Endodermal cell (in vitro differentiated cells): ENCODE results near the gene VRK2. TPM values are rescaled to one million over a fixed set of nuclear protein-coding genes. Genes with fewer than 3 reads are reported as not detected.
"Not testable (repeated sequence)": the region's sequence is repeated elsewhere in the genome, so short reads cannot be mapped to it uniquely, and the experiment has no call there.

Experiments used
- DNase-seq: peaks from one replicate; pipeline ENCODE4 v3.0.0-alpha.2; 2017
- H3K27ac ChIP-seq: 2 replicates; pipeline ENCODE4 v1.5.1; 2013; ENCODE audit warnings: mild to moderate bottlenecking, low read depth, low read length, moderate library complexity
- H3K27me3 ChIP-seq: 2 replicates; pipeline ENCODE4 v1.6.1; 2013; ENCODE audit warnings: mild to moderate bottlenecking, low read length, moderate library complexity; ENCODE audit not compliant: insufficient read depth, control insufficient read depth, poor library complexity, severe bottlenecking
- H3K36me3 ChIP-seq: 2 replicates; pipeline ENCODE4 v1.7.0; 2013; ENCODE audit warnings: mild to moderate bottlenecking, low read length, moderate library complexity; ENCODE audit not compliant: control insufficient read depth, insufficient read depth
- H3K4me1 ChIP-seq: one replicate; pipeline ENCODE4 v1.7.0; 2013; ENCODE audit warnings: low read length; ENCODE audit not compliant: control insufficient read depth, insufficient read depth
- H3K4me3 ChIP-seq: 2 replicates; pipeline ENCODE4 v1.5.1; 2013; ENCODE audit warnings: mild to moderate bottlenecking, low read length, moderate library complexity
- H3K9ac ChIP-seq: 2 replicates; pipeline ENCODE4 v1.6.1; 2013; ENCODE audit warnings: mild to moderate bottlenecking, low read length, moderate library complexity; ENCODE audit not compliant: poor library complexity, severe bottlenecking; ENCODE audit errors: extremely low read depth
- H3K9me3 ChIP-seq: 2 replicates; pipeline ENCODE4 v1.6.1; 2013; ENCODE audit warnings: mild to moderate bottlenecking, low read length, moderate library complexity; ENCODE audit not compliant: control insufficient read depth
- H3K27ac Mint-ChIP-seq: 2 replicates; pipeline ENCODE4 v1.8.0; 2020; ENCODE audit warnings: mixed read lengths
- H3K27me3 Mint-ChIP-seq: 2 replicates; pipeline ENCODE4 v1.8.0; 2021; ENCODE audit warnings: mild to moderate bottlenecking, mixed read lengths; ENCODE audit not compliant: insufficient read depth
- H3K36me3 Mint-ChIP-seq: 2 replicates; pipeline ENCODE4 v1.8.0; 2020; ENCODE audit warnings: low read depth, mixed read lengths
- H3K4me1 Mint-ChIP-seq: 2 replicates; pipeline ENCODE4 v1.8.0; 2020; ENCODE audit warnings: mixed read lengths
- H3K4me3 Mint-ChIP-seq: 2 replicates; pipeline ENCODE4 v1.8.0; 2020; ENCODE audit warnings: mild to moderate bottlenecking, moderate library complexity, mixed read lengths
- H3K9me3 Mint-ChIP-seq: 2 replicates; pipeline ENCODE4 v1.8.0; 2020; ENCODE audit warnings: mild to moderate bottlenecking, mixed read lengths
- CTCF ChIP-seq: fragments of 200-600 bp; sonication (generic); conservative IDR thresholded peaks from 2 replicates; pipeline ENCODE4 v1.5.0; 2021; ENCODE audit warnings: antibody characterized with exemption, mild to moderate bottlenecking
- WGBS, 2 experiments: methylation state at CpG; one replicate each; pipeline versions ENCODE4 v1.1.5 to v1.1.7; 2013; ENCODE audit warnings: missing lambda C conversion rate in 2 of 2, mixed read lengths in 1 of 2; ENCODE audit not compliant: insufficient coverage in 1 of 2, insufficient read length in 1 of 2; 5-methylcytosine and 5-hydroxymethylcytosine counted together
- total RNA-seq, 2 donors: library from RNA; stranded (reverse); fragmentation: NEBNext Ultra II Directional in 1 of 2; extraction: Animal tissue kit (Norgen Biotek cat#: 25700) in 1 of 2; gene quantifications; 2 replicates in 1 of 2; 3 replicates in 1 of 2; pipeline ENCODE4 v1.2.1, GENCODE V29; 2021

Gene VRK2
- total RNA-seq, 2 donors from 2014 or later = 27.3 to 33.3 TPM

DNA sequence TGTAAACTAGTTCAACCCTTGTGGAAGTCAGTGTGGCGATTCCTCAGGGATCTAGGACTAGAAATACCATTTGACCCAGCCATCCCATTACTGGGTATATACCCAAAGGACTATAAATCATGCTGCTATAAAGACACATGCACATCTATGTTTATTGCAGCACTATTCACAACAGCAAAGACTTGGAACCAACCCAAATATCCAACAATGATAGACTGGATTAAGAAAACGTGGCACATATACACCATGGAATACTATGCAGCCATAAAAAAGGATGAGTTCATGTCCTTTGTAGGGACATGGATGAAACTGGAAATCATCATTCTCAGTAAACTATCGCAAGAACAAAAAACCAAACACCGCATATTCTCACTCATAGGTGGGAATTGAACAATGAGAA is 130.6 kb downstream of the VRK2 start:
- not testable (repeated sequence) for H3K27me3 ChIP-seq, DNase-seq, H3K4me3 Mint-ChIP-seq, H3K4me1 Mint-ChIP-seq, H3K27ac Mint-ChIP-seq, H3K4me1 ChIP-seq, H3K27me3 Mint-ChIP-seq, H3K4me3 ChIP-seq, H3K9ac ChIP-seq, H3K27ac ChIP-seq
- H3K36me3 ChIP-seq = peaks cover 23% of the 10 kb centered on the region
- peaks cover 61% of the 10 kb centered on the region for H3K9me3 Mint-ChIP-seq
- peaks cover 71% of the 10 kb centered on the region for H3K36me3 Mint-ChIP-seq
- WGBS, 2 experiments = no CpG with 5 or more reads among the region's 4 CpGs
- peaks cover 31% of the 10 kb centered on the region for H3K9me3 ChIP-seq

- not testable (repeated sequence) for DNase-seq, H3K9ac ChIP-seq, H3K27me3 ChIP-seq, H3K27me3 Mint-ChIP-seq, H3K4me3 Mint-ChIP-seq, H3K27ac ChIP-seq, H3K4me1 Mint-ChIP-seq, H3K4me1 ChIP-seq, H3K27ac Mint-ChIP-seq, H3K4me3 ChIP-seq
- peaks cover 16% of the 10 kb centered on the region for H3K9me3 ChIP-seq
- peaks cover 36% of the 10 kb centered on the region for H3K9me3 Mint-ChIP-seq
- peaks cover 25% of the 10 kb centered on the region for H3K36me3 ChIP-seq
- WGBS, 2 experiments = 91 to 97% methylated on average over 3 of the region's 3 CpGs
- peaks cover 53% of the 10 kb centered on the region for H3K36me3 Mint-ChIP-seq
Observed at GRCh38 chr2:58180175-58180574, 133.6 kb downstream of the VRK2 start.

DNA sequence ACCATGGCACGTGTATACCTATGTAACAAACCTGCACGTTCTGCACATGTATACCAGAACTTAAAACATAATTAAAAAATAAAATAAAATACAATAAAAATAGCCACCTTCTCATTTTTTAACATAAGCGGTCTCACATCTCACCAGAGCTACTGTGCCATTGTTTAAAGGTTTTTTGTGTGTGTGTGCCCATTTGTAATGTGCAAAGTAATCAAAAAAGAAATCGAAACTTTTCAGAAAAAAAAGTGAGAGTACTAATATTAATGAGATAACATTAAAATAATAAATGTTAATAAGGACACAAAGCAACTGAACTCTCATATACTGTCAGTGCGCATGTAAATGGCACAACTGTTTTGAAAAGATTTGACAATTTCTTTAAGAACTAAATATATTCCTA is 134.0 kb downstream of the VRK2 start:
- no peak for TF ChIP-seq CTCF

DNA sequence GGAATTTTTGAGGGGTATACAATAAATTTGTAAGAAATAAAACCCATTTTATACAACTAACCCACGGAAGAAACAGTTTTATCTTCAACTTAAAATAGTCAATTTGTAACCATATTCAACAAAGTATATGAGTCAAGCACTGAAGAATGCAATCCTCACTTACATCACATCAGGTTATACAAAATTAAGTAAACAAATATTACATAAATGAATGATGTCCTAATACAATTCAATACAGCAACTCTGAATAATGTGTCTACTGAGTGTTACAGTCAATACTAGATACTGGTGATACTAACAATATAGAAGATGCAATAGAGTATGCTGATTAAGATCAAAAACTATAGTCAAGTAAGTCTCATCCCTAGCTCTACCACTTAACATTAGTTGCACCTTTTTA is 135.9 kb downstream of the VRK2 start:
- peaks cover 56% of the 10 kb centered on the region for H3K36me3 Mint-ChIP-seq
- no peak overlapping the region for H3K27ac Mint-ChIP-seq
- H3K9me3 Mint-ChIP-seq = peaks cover 28% of the 10 kb centered on the region
- no peaks in the 10 kb centered on the region for H3K27me3 Mint-ChIP-seq
- Histone ChIP-seq H3K27me3 (no peaks in the 10 kb centered on the region), H3K9me3 (peaks cover 16% of the 10 kb centered on the region), H3K27ac (no peak overlapping the region), H3K4me1 (no peaks in the 10 kb centered on the region), H3K36me3 (peaks cover 39% of the 10 kb centered on the region), H3K9ac (no peak overlapping the region), H3K4me3 (no peak overlapping the region)
- TF ChIP-seq CTCF = no peak
- no peak overlapping the region for H3K4me3 Mint-ChIP-seq
- DNase-seq = no peak
- 83 to 100% methylated on average over 1 of the region's 1 CpG for WGBS, 2 experiments
- peaks cover 9% of the 10 kb centered on the region for H3K4me1 Mint-ChIP-seq

More for the DNA sequence above, 134.0 kb downstream of the VRK2 start:
- H3K4me1 Mint-ChIP-seq = peaks cover 9% of the 10 kb centered on the region
- 84% methylated on average over 4 of the region's 5 CpGs; no CpG with 5 or more reads in 1 of the 2 experiments for WGBS, 2 experiments
- Histone ChIP-seq H3K9me3 (peaks cover 16% of the 10 kb centered on the region), H3K36me3 (peaks cover 25% of the 10 kb centered on the region), H3K27me3 (no peaks in the 10 kb centered on the region), H3K9ac (no peak overlapping the region), H3K4me3 (no peak overlapping the region), H3K27ac (no peak overlapping the region), H3K4me1 (no peaks in the 10 kb centered on the region)
- no peak for DNase-seq
- no peak overlapping the region for H3K27ac Mint-ChIP-seq
- no peaks in the 10 kb centered on the region for H3K27me3 Mint-ChIP-seq
- H3K36me3 Mint-ChIP-seq = peaks cover 49% of the 10 kb centered on the region
- peaks cover 33% of the 10 kb centered on the region for H3K9me3 Mint-ChIP-seq
- H3K4me3 Mint-ChIP-seq = no peak overlapping the region
